H1 (cell line): ENCODE measurements around the gene DPH5. TPM values are rescaled to one million over a fixed set of nuclear protein-coding genes. Genes with fewer than 3 reads are reported as not detected.

Experiments used
- CTCF ChIA-PET: fragments of 300-600 bp; sonication (Branson Sonifier 250); formaldehyde crosslinking; loops from one replicate; lab custom pipeline; 2021; ENCODE audit not compliant: partially characterized antibody; lab: Charles Lee
- POLR2A ChIA-PET: fragments of 300-600 bp; sonication (Branson Sonifier 250); formaldehyde crosslinking; loops from one replicate; lab custom pipeline; 2021; ENCODE audit warnings: inconsistent platforms; ENCODE audit not compliant: partially characterized antibody; lab: Charles Lee
- DNase-seq, 2 experiments: peaks; one replicate each; pipeline versions ENCODE4 v3.0.0 to v3.0.0-alpha.2; 2010 to 2022; ENCODE audit warnings: low spot score in 2 of 2, low read depth in 1 of 2, mixed read lengths in 1 of 2
- FAIRE-seq: peaks from 2 replicates; lab custom pipeline; 2011; peaks lifted over from hg19 to GRCh38; lab: Jason Lieb, UNC
- H2AFZ ChIP-seq: 2 replicates; pipeline ENCODE4 v1.8.1; 2012; ENCODE audit warnings: low read length, inconsistent platforms
- H2AK5ac ChIP-seq: 2 replicates; pipeline ENCODE4 v1.6.1; 2013; ENCODE audit warnings: low read depth, low read length
- H2BK120ac ChIP-seq: replicated peaks from 2 replicates; pipeline ENCODE3; 2013; ENCODE audit warnings: low read depth, low read length, inconsistent platforms
- H2BK12ac ChIP-seq: 2 replicates; pipeline ENCODE4 v1.6.1; 2013; ENCODE audit warnings: low read depth, low read length
- H2BK15ac ChIP-seq: 2 replicates; pipeline ENCODE4 v1.6.1; 2013; ENCODE audit warnings: low read length
- H2BK20ac ChIP-seq: 2 replicates; pipeline ENCODE4 v1.6.1; 2013; ENCODE audit warnings: low read length
- H2BK5ac ChIP-seq: 2 replicates; pipeline ENCODE4 v1.6.1; 2013; ENCODE audit warnings: low read depth, low read length
- H3K14ac ChIP-seq: 2 replicates; pipeline ENCODE4 v1.6.1; 2013; ENCODE audit warnings: inconsistent platforms; ENCODE audit not compliant: insufficient read length
- H3K18ac ChIP-seq: 2 replicates; pipeline ENCODE4 v1.6.1; 2013; ENCODE audit warnings: low read length; ENCODE audit errors: extremely low read depth
- H3K23ac ChIP-seq: 2 replicates; pipeline ENCODE4 v1.6.1; 2013; ENCODE audit warnings: inconsistent platforms; ENCODE audit not compliant: insufficient read length
- H3K23me2 ChIP-seq: 2 replicates; pipeline ENCODE4 v1.6.1; 2013; ENCODE audit warnings: low read depth, low read length
- H3K27ac ChIP-seq: 2 replicates; pipeline ENCODE4 v1.6.1; 2011; ENCODE audit warnings: low read depth, low read length, inconsistent platforms
- H3K27me3 ChIP-seq, 4 experiments: replicated peaks in 1 of 4; 1 replicate in 1 of 4; 2 replicates in 3 of 4; pipeline versions ENCODE4 v1.6.1 to v1.8.1; 2011 to 2013; ENCODE audit warnings: low read length in 3 of 4, mild to moderate bottlenecking in 3 of 4, inconsistent platforms in 2 of 4, mixed read lengths in 2 of 4, moderate library complexity in 1 of 4; ENCODE audit not compliant: control insufficient read depth in 3 of 4, insufficient read depth in 3 of 4; ENCODE audit errors: extremely low read depth in 1 of 4
- H3K36me3 ChIP-seq, 4 experiments: 2 replicates each; pipeline versions ENCODE4 v1.6.1 to v1.8.1; 2011 to 2013; ENCODE audit warnings: mild to moderate bottlenecking in 4 of 4, low read length in 3 of 4, moderate library complexity in 2 of 4, control low read depth in 1 of 4, inconsistent platforms in 1 of 4; ENCODE audit not compliant: insufficient read depth in 4 of 4, control insufficient read depth in 2 of 4
- H3K4ac ChIP-seq: replicated peaks from 2 replicates; pipeline ENCODE3; 2013; ENCODE audit warnings: low read length, low read depth, mixed read lengths, inconsistent platforms; ENCODE audit not compliant: insufficient read length
- H3K4me1 ChIP-seq, 4 experiments: replicated peaks in 1 of 4; 1 replicate in 1 of 4; 2 replicates in 3 of 4; pipeline versions ENCODE4 v1.6.1 to v1.8.1; 2011 to 2013; ENCODE audit warnings: low read length in 3 of 4, inconsistent platforms in 2 of 4, mixed read lengths in 1 of 4; ENCODE audit not compliant: insufficient read depth in 4 of 4, control insufficient read depth in 3 of 4
- H3K4me2 ChIP-seq, 2 experiments: 2 replicates each; pipeline versions ENCODE4 v1.6.1 to v1.8.1; 2011 to 2013; ENCODE audit warnings: low read depth in 2 of 2, low read length in 2 of 2, control low read depth in 1 of 2, inconsistent platforms in 1 of 2, mild to moderate bottlenecking in 1 of 2; ENCODE audit not compliant: insufficient read depth in 1 of 2
- H3K4me3 ChIP-seq, 4 experiments: fragments of 200-600, 300-600 bp in 1 of 4; sonication (generic), shearing (Covaris generic), sonication (Bioruptor Twin) in 1 of 4; 2 replicates each; pipeline versions ENCODE4 v1.5.1 to v1.8.1; 2011 to 2016; ENCODE audit warnings: low read length in 4 of 4, low read depth in 3 of 4, control low read depth in 2 of 4, inconsistent platforms in 2 of 4, mild to moderate bottlenecking in 2 of 4, mixed read lengths in 1 of 4, moderate library complexity in 1 of 4; ENCODE audit not compliant: insufficient read depth in 2 of 4; ENCODE audit errors: extremely low read depth in 1 of 4
- H3K56ac ChIP-seq: replicated peaks from 2 replicates; pipeline ENCODE3; 2013; ENCODE audit warnings: low read depth, mild to moderate bottlenecking, mixed read lengths, low read length, inconsistent platforms; ENCODE audit not compliant: insufficient read length
- H3K79me1 ChIP-seq: 2 replicates; pipeline ENCODE4 v1.6.1; 2013; ENCODE audit warnings: low read depth, low read length, control low read depth
- H3K79me2 ChIP-seq, 2 experiments: 2 replicates each; pipeline versions ENCODE4 v1.6.1 to v1.8.1; 2012 to 2013; ENCODE audit warnings: low read length in 2 of 2, mild to moderate bottlenecking in 2 of 2, inconsistent platforms in 1 of 2; ENCODE audit not compliant: insufficient read depth in 2 of 2, control insufficient read depth in 1 of 2
- H3K9ac ChIP-seq, 4 experiments: replicated peaks in 1 of 4; 1 replicate in 1 of 4; 2 replicates in 3 of 4; pipeline versions ENCODE4 v1.6.1 to v1.8.1; 2011 to 2013; ENCODE audit warnings: low read depth in 3 of 4, low read length in 3 of 4, control low read depth in 2 of 4, mild to moderate bottlenecking in 2 of 4, moderate library complexity in 2 of 4, inconsistent platforms in 1 of 4; ENCODE audit errors: extremely low read depth in 1 of 4
- H3K9me3 ChIP-seq, 2 experiments: 2 replicates each; pipeline versions ENCODE4 v1.6.1 to v1.8.1; 2012 to 2013; ENCODE audit warnings: mild to moderate bottlenecking in 2 of 2, moderate library complexity in 2 of 2, control low read depth in 1 of 2, inconsistent platforms in 1 of 2, low read depth in 1 of 2, low read length in 1 of 2, mixed read lengths in 1 of 2; ENCODE audit not compliant: insufficient read depth in 2 of 2
- H4K20me1 ChIP-seq, 2 experiments: replicated peaks in 1 of 2; 2 replicates each; pipeline versions ENCODE3 to v1.8.1; 2011 to 2013; ENCODE audit warnings: inconsistent platforms in 2 of 2, low read length in 2 of 2, mild to moderate bottlenecking in 1 of 2; ENCODE audit not compliant: insufficient read depth in 2 of 2, control insufficient read depth in 1 of 2
- H4K5ac ChIP-seq: 2 replicates; pipeline ENCODE4 v1.6.1; 2013; ENCODE audit warnings: low read length, low read depth, mixed read lengths, inconsistent platforms; ENCODE audit not compliant: insufficient read length
- H4K8ac ChIP-seq: 2 replicates; pipeline ENCODE4 v1.8.0; 2013; ENCODE audit warnings: mild to moderate bottlenecking, moderate library complexity, low read length, inconsistent platforms; ENCODE audit not compliant: insufficient read depth; ENCODE audit errors: extremely low read depth
- H4K91ac ChIP-seq: replicated peaks from 2 replicates; pipeline ENCODE3; 2013; ENCODE audit warnings: low read length, mixed read lengths, inconsistent platforms; ENCODE audit not compliant: insufficient read length
- CBX5 ChIP-seq: fragments of 300-800, 300-1000 bp; sonication (generic); IDR thresholded peaks from 2 replicates; pipeline ENCODE4 v1.7.1; 2016; ENCODE audit warnings: antibody characterized with exemption, low read length, low read depth
- CBX8 ChIP-seq: fragments of 300-800, 300-1000 bp; sonication (generic); IDR thresholded peaks from 2 replicates; pipeline ENCODE4 v1.7.1; 2016; ENCODE audit warnings: low read depth, low read length, borderline replicate concordance
- EGR1 ChIP-seq: IDR thresholded peaks from 2 replicates; pipeline ENCODE4 v1.6.1; 2011; ENCODE audit warnings: low read depth, low read length, borderline replicate concordance
- EP300 ChIP-seq, 2 experiments: IDR thresholded peaks; 1 replicate in 1 of 2; 2 replicates in 1 of 2; pipeline ENCODE4 v1.6.1; 2011 to 2012; ENCODE audit warnings: low read depth in 2 of 2, low read length in 2 of 2, mild to moderate bottlenecking in 2 of 2, borderline replicate concordance in 1 of 2, inconsistent platforms in 1 of 2, moderate library complexity in 1 of 2
- GABPA ChIP-seq: IDR thresholded peaks from 2 replicates; pipeline ENCODE4 v1.6.1; 2011; ENCODE audit warnings: mild to moderate bottlenecking, low read length, moderate library complexity, borderline replicate concordance; ENCODE audit not compliant: insufficient read depth
- HDAC6 ChIP-seq: IDR thresholded peaks from one replicate; pipeline ENCODE4 v1.7.1; 2012; ENCODE audit warnings: low read depth, mild to moderate bottlenecking, inconsistent platforms, low read length, moderate library complexity
- KDM1A ChIP-seq: fragments of 200-600, 300-600 bp; sonication (generic); IDR thresholded peaks from 2 replicates; pipeline ENCODE4 v1.7.1; 2016; ENCODE audit warnings: mild to moderate bottlenecking, low read length, borderline replicate concordance
- POLR2A ChIP-seq, 2 experiments: IDR thresholded peaks; 1 replicate in 1 of 2; 2 replicates in 1 of 2; pipeline ENCODE4 v1.6.1; 2011; ENCODE audit warnings: low read depth in 2 of 2, low read length in 2 of 2, mild to moderate bottlenecking in 2 of 2; ENCODE audit errors: control extremely low read depth in 1 of 2
- POU5F1 ChIP-seq: IDR thresholded peaks from 2 replicates; pipeline ENCODE4 v1.6.1; 2011; ENCODE audit warnings: low read depth, mild to moderate bottlenecking, low read length, moderate library complexity
- RBBP5 ChIP-seq: IDR thresholded peaks from 2 replicates; pipeline ENCODE4 v1.7.1; 2012; ENCODE audit warnings: low read depth, mild to moderate bottlenecking, inconsistent platforms, low read length, moderate library complexity, borderline replicate concordance
- SIX5 ChIP-seq: IDR thresholded peaks from 2 replicates; pipeline ENCODE4 v1.6.1; 2011; ENCODE audit warnings: mild to moderate bottlenecking, low read depth, low read length
- SRF ChIP-seq: IDR thresholded peaks from 2 replicates; pipeline ENCODE4 v1.6.1; 2011; ENCODE audit warnings: mild to moderate bottlenecking, low read depth, low read length, moderate library complexity
- TAF7 ChIP-seq: optimal IDR thresholded peaks from 2 replicates; pipeline ENCODE3; 2011; ENCODE audit warnings: low read depth, mild to moderate bottlenecking, inconsistent platforms, low read length, moderate library complexity, borderline replicate concordance
- TBP ChIP-seq: IDR thresholded peaks from 2 replicates; pipeline ENCODE4 v1.6.1; 2011; ENCODE audit warnings: low read depth, low read length, improper control_type of control experiment
- TCF12 ChIP-seq: IDR thresholded peaks from 2 replicates; pipeline ENCODE4 v1.6.1; 2011; ENCODE audit warnings: low read depth, mild to moderate bottlenecking, low read length
- YY1 ChIP-seq: IDR thresholded peaks from 2 replicates; pipeline ENCODE4 v1.6.1; 2011; ENCODE audit warnings: low read depth, mild to moderate bottlenecking, low read length
- WGBS, 2 experiments: shearing (Covaris generic) in 1 of 2; methylation state at CpG; one replicate each; pipeline versions ENCODE4 v1.1.6 to v1.1.7; 2013 to 2015; ENCODE audit warnings: low lambda C conversion rate in 2 of 2, mixed read lengths in 2 of 2, inconsistent platforms in 1 of 2, low coverage in 1 of 2, missing lambda C conversion rate in 1 of 2; ENCODE audit not compliant: insufficient replicate concordance in 2 of 2, insufficient coverage in 1 of 2, insufficient read length in 1 of 2; ENCODE audit errors: extremely low coverage in 1 of 2, missing lambda C conversion rate in 1 of 2; 5-methylcytosine and 5-hydroxymethylcytosine counted together
- polyA plus RNA-seq, 7 experiments: library from polyadenylated mRNA; depleted of rRNA in 3 of 7; stranded (reverse) in 5 of 7; unstranded in 2 of 7; fragments of >200 nt in 5 of 7; fragments of 200-250 nt in 2 of 7; gene quantifications; 1 replicate in 5 of 7; 2 replicates in 1 of 7; 4 replicates in 1 of 7; pipeline versions ENCODE4 v1.2.1 to v1.2.3, GENCODE V29; 2011 to 2013; ENCODE audit warnings: missing spikeins in 2 of 7, mixed read lengths in 2 of 7
- total RNA-seq: library from RNA; stranded (reverse); fragmentation: NEBNext Ultra II Directional; extraction: Animal tissue kit (Norgen Biotek cat#: 25700); gene quantifications from 2 replicates; pipeline ENCODE4 v1.2.1, GENCODE V29; 2021

DPH5 gene
- total and polyA plus RNA-seq, 2 of the 8 experiments (the other 6 are each of a cell fraction or from before 2014, with no cell fraction given) = 67.7 to 106 TPM

- no peak overlapping the region for H2BK12ac ChIP-seq
- no peaks in the 10 kb centered on the region for H3K27me3 ChIP-seq
- no peak overlapping the region for H3K27ac ChIP-seq
- H2AK5ac ChIP-seq = no peak overlapping the region
- no peak overlapping the region for H3K56ac ChIP-seq
- no peaks in the 10 kb centered on the region for H3K9me3 ChIP-seq
- no peak overlapping the region for H4K8ac ChIP-seq
- H4K91ac ChIP-seq = no peak overlapping the region
- no peak overlapping the region for H2BK5ac ChIP-seq
- 96% methylated on average over 2 of the region's 2 CpGs; no CpG with 5 or more reads in 1 of the 2 experiments for WGBS, 2 experiments
- FAIRE-seq (peak; percentile 7), DNase-seq (no peak)
- H3K18ac ChIP-seq = no peak overlapping the region
- H3K4me3 ChIP-seq = no peak overlapping the region
- H2AFZ ChIP-seq = no peak overlapping the region
- no peaks in the 10 kb centered on the region for H3K79me1 ChIP-seq
- H3K14ac ChIP-seq = no peak overlapping the region
- H3K79me2 ChIP-seq = no peaks in the 10 kb centered on the region
- no peak overlapping the region for H2BK15ac ChIP-seq
- H3K23ac ChIP-seq = no peak overlapping the region
- no peak overlapping the region for H3K4me2 ChIP-seq
- H2BK120ac ChIP-seq = no peak overlapping the region
- CTCF ChIA-PET = no interaction called here
- no peaks in the 10 kb centered on the region for H3K23me2 ChIP-seq
- no peak overlapping the region for H2BK20ac ChIP-seq
- no peak overlapping the region for H3K9ac ChIP-seq
- no peak for TF ChIP-seq YY1
- TF ChIP-seq CBX8 = no peak
- TF ChIP-seq RBBP5 = no peak
- TF ChIP-seq HDAC6 = no peak
- TF ChIP-seq TCF12 = no peak
- TF ChIP-seq SIX5 = no peak
- no peak for TF ChIP-seq GABPA
- no peak for TF ChIP-seq EP300 (IDR thresholded peaks at IDR 0.05; ENCODE audit: borderline replicate concordance in 1 of 2, low read depth in 2 of 2, low read length in 2 of 2)
- no peak for TF ChIP-seq CBX5
- TF ChIP-seq TBP = no peak
- TF ChIP-seq TAF7 = no peak
- no peak for TF ChIP-seq EGR1
- no peak for TF ChIP-seq KDM1A
- TF ChIP-seq SRF = no peak
- TF ChIP-seq POLR2A (IDR thresholded peaks at IDR 0.05; ENCODE audit: control extremely low read depth in 1 of 2, low read depth in 2 of 2, low read length in 2 of 2) = no peak
- TF ChIP-seq POU5F1 = no peak
- POLR2A ChIA-PET = interaction anchor here (1.6 kb wide), 1 partner anchor 9 kb away, joined by 3 read pairs; no protein-coding TSS in a partner anchor
- H3K4ac ChIP-seq = no peak overlapping the region
- no peak overlapping the region for H4K5ac ChIP-seq
- H4K20me1 ChIP-seq = no peaks in the 10 kb centered on the region
- peaks cover 0 to 4% (median 0%) of the 10 kb centered on the region in 4 experiments; a peak in 1 of 7 replicates for H3K4me1 ChIP-seq
- H3K36me3 ChIP-seq = peaks cover 0 to 4% (median 0%) of the 10 kb centered on the region in 4 experiments; a peak in 2 of 8 replicates
Measured at GRCh38 chr1:101006553-101006952, 19.0 kb downstream of the DPH5 start.
